ENCODE data around the gene NRXN3. TPM values are rescaled to one million over a fixed set of nuclear protein-coding genes. Genes with fewer than 3 reads are reported as not detected.
A peak's percentile ranks its signal among the peaks of the same experiment; 100 is the strongest.

The NRXN3 gene
- total RNA-seq, 1 experiment from 2014 or later = not detected

DNA sequence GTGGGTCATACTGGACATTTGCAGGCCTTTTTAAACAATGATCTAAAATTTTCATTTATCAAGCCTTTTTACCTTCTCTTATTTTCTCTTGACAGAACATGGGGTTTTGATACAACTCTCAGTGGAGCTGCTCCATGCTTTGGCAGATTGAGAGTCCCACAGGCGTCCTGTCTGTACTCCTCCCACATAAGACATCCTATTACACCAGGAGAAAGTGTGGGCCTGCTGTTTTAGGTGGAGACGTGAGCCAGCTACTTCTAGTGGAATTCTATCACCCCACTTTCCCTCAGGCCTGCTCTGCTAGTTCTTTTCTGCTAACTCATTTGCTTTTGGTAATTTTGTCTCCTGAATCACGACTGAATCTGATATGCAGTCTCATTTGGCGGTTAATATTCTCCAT is 33.5 kb upstream of the NRXN3 start:
- in situ Hi-C loops (cut with HindIII; ENCODE audit: low pct_unique_long_range_greater_than_20kb, low sequenced_read_pairs) = no loop called here
- no TSS peak for BruUV-seq (replicated peaks)
- Histone ChIP-seq H3K36me3 (ENCODE audit: control insufficient read depth, insufficient read depth, low read length) (no peaks in the 10 kb centered on the region), H3K4me1 (ENCODE audit: control insufficient read depth, insufficient read depth, low read length) (no peaks in the 10 kb centered on the region), H3K4me3 (ENCODE audit: low read depth in 2 of 2, low read length in 2 of 2) (no peak overlapping the region), H3K27ac (ENCODE audit: low read length) (no peak overlapping the region), H3K27me3 (ENCODE audit: control insufficient read depth, insufficient read depth, low read length) (no peaks in the 10 kb centered on the region), H3K9me3 (ENCODE audit: control insufficient read depth, insufficient read depth, low read depth, low read length) (no peaks in the 10 kb centered on the region)
- intact Hi-C loops (cut with micrococcal nuclease; ENCODE audit: unreplicated experiment) = no loop called here
- ATAC-seq = no peak
- TF ChIP-seq POLR2AphosphoS5 (IDR thresholded peaks at IDR 0.05; ENCODE audit: low read depth, low read length) (no peak), CTCF (IDR thresholded peaks at IDR 0.05) (no peak), SIN3A (IDR thresholded peaks at IDR 0.05; ENCODE audit: borderline replicate concordance, insufficient read depth, low read depth, low read length) (no peak), TCF7L2 (IDR thresholded peaks at IDR 0.05; ENCODE audit: low read depth, low read length) (no peak)
- TF ChIP-seq, protein P1, sequence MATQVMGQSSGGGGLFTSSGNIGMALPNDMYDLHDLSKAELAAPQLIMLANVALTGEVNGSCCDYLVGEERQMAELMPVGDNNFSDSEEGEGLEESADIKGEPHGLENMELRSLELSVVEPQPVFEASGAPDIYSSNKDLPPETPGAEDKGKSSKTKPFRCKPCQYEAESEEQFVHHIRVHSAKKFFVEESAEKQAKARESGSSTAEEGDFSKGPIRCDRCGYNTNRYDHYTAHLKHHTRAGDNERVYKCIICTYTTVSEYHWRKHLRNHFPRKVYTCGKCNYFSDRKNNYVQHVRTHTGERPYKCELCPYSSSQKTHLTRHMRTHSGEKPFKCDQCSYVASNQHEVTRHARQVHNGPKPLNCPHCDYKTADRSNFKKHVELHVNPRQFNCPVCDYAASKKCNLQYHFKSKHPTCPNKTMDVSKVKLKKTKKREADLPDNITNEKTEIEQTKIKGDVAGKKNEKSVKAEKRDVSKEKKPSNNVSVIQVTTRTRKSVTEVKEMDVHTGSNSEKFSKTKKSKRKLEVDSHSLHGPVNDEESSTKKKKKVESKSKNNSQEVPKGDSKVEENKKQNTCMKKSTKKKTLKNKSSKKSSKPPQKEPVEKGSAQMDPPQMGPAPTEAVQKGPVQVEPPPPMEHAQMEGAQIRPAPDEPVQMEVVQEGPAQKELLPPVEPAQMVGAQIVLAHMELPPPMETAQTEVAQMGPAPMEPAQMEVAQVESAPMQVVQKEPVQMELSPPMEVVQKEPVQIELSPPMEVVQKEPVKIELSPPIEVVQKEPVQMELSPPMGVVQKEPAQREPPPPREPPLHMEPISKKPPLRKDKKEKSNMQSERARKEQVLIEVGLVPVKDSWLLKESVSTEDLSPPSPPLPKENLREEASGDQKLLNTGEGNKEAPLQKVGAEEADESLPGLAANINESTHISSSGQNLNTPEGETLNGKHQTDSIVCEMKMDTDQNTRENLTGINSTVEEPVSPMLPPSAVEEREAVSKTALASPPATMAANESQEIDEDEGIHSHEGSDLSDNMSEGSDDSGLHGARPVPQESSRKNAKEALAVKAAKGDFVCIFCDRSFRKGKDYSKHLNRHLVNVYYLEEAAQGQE (IDR thresholded peaks at IDR 0.05; ENCODE audit: insufficient read depth in 1 of 2, low read depth in 2 of 2, low read length in 1 of 2) = no peak
- DNase-seq (ENCODE audit: low read depth, low spot score) = no peak
- CTCF ChIA-PET = no interaction called here
- POLR2A ChIA-PET = no interaction called here

GRCh38 chr14:78141590-78141989 is 28.6 kb upstream of the NRXN3 start:
- CTCF ChIA-PET = no interaction called here
- no TSS peak for BruUV-seq (replicated peaks)

More at GRCh38 chr14:78141590-78141989, 28.6 kb upstream of the NRXN3 start:
- no peaks in the 10 kb centered on the region for H3K9me3 ChIP-seq (ENCODE audit: control insufficient read depth, insufficient read depth, low read depth, low read length)
- POLR2A ChIA-PET = no interaction called here
- TF ChIP-seq CTCF (IDR thresholded peaks at IDR 0.05) = peak; percentile 4; the same call in 1 of the 2 replicates
- TF ChIP-seq, protein P1 (IDR thresholded peaks at IDR 0.05; ENCODE audit: insufficient read depth in 1 of 2, low read depth in 2 of 2, low read length in 1 of 2) = no peak
- H3K4me3 ChIP-seq (ENCODE audit: low read depth in 2 of 2, low read length in 2 of 2) = no peak overlapping the region
- no peak overlapping the region for H3K27ac ChIP-seq (ENCODE audit: low read length)
- intact Hi-C loops (cut with micrococcal nuclease; ENCODE audit: unreplicated experiment) (no loop called here), in situ Hi-C loops (cut with HindIII; ENCODE audit: low pct_unique_long_range_greater_than_20kb, low sequenced_read_pairs) (no loop called here)
- no peak for ATAC-seq
- H3K27me3 ChIP-seq (ENCODE audit: control insufficient read depth, insufficient read depth, low read length) = no peaks in the 10 kb centered on the region
- DNase-seq (ENCODE audit: low read depth, low spot score) = no peak
- H3K4me1 ChIP-seq (ENCODE audit: control insufficient read depth, insufficient read depth, low read length) = no peaks in the 10 kb centered on the region
- no peaks in the 10 kb centered on the region for H3K36me3 ChIP-seq (ENCODE audit: control insufficient read depth, insufficient read depth, low read length)

Measured in Panc1 (cell line).